ENCODE results near the gene TCAF1.

DNA sequence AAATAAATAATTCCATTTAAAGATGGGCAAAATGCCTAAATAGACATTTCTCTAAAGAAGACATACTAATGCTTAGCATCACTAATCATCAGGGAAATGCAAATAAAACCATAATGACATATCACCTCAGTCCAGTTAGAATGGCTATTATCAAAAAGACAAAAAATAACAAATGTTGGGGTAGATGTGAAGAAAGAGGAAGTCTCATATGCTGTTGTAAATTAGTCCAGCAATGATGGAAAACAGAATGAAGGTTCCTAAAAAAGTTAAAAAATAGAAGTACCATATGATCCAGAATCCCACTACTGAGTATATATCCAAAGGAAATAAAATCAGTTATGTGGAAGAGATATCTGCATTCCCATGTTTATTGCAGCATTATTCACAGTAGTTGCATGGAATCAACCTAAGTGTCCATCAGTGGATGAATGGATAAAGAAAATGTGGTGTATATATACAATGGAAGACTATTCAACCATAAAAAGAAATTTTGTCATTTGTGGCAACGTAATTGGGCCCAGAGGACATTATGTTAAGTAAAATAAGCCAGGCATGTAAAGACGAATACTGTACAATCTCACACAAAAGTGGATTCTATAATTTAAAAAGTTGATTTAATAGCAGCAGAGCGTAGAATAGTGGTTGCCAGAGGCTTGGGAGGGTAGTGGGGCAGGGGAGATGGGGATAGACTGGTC is 52.0 kb downstream of the TCAF1 start:
- TF ChIP-seq, protein P1, sequence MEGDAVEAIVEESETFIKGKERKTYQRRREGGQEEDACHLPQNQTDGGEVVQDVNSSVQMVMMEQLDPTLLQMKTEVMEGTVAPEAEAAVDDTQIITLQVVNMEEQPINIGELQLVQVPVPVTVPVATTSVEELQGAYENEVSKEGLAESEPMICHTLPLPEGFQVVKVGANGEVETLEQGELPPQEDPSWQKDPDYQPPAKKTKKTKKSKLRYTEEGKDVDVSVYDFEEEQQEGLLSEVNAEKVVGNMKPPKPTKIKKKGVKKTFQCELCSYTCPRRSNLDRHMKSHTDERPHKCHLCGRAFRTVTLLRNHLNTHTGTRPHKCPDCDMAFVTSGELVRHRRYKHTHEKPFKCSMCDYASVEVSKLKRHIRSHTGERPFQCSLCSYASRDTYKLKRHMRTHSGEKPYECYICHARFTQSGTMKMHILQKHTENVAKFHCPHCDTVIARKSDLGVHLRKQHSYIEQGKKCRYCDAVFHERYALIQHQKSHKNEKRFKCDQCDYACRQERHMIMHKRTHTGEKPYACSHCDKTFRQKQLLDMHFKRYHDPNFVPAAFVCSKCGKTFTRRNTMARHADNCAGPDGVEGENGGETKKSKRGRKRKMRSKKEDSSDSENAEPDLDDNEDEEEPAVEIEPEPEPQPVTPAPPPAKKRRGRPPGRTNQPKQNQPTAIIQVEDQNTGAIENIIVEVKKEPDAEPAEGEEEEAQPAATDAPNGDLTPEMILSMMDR (IDR thresholded peaks at IDR 0.05): no peak
- no peak for TF ChIP-seq EZH2 (IDR thresholded peaks at IDR 0.05; ENCODE audit: borderline replicate concordance, insufficient read depth, low read depth, low read length, poor library complexity, severe bottlenecking)
